Gastrocnemius medialis (tissue), 4 donors: ENCODE results near the gene ANKRD30A.

Experiments used
- POLR2A ChIP-seq, 2 donors: fragments of 450-650 bp; IDR thresholded peaks; one replicate each; pipeline ENCODE4 v1.6.1; 2017; ENCODE audit warnings: antibody characterized with exemption in 2 of 2, mild to moderate bottlenecking in 2 of 2, moderate library complexity in 2 of 2
- TF ChIP-seq, protein P1 (sequence below), 5 experiments: fragments of 450-650 bp in 3 of 5; fragments of 200-600 bp in 2 of 5; sonication (generic) in 2 of 5; IDR thresholded peaks in 4 of 5; conservative IDR thresholded peaks in 1 of 5; 1 replicate in 4 of 5; 2 replicates in 1 of 5; pipeline ENCODE4 v1.5.1; 2016 to 2019; ENCODE audit warnings: antibody characterized with exemption in 5 of 5, mild to moderate bottlenecking in 3 of 5, moderate library complexity in 3 of 5

DNA sequence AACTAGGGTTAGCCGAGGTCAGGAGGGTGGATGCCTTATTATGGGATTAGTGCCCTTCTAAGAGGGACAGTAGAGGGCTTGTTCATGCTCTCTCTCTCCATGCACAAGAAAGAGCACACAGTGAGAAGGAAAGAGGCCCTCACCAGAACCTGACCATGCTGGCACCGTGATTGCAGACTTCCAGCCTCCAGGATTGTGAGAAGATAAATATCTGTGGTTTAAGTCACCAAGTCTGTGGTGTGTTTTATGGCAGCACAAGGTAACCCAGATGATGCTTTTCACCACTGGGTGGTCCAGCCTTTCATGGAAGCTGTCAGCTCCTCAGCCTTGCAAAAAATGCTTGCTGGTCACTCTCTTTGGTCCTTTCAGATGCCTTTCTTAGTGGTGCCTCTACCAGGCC is 175.9 kb downstream of the ANKRD30A start:
- no peak for TF ChIP-seq POLR2A (IDR thresholded peaks at IDR 0.05)
- TF ChIP-seq, protein P1, sequence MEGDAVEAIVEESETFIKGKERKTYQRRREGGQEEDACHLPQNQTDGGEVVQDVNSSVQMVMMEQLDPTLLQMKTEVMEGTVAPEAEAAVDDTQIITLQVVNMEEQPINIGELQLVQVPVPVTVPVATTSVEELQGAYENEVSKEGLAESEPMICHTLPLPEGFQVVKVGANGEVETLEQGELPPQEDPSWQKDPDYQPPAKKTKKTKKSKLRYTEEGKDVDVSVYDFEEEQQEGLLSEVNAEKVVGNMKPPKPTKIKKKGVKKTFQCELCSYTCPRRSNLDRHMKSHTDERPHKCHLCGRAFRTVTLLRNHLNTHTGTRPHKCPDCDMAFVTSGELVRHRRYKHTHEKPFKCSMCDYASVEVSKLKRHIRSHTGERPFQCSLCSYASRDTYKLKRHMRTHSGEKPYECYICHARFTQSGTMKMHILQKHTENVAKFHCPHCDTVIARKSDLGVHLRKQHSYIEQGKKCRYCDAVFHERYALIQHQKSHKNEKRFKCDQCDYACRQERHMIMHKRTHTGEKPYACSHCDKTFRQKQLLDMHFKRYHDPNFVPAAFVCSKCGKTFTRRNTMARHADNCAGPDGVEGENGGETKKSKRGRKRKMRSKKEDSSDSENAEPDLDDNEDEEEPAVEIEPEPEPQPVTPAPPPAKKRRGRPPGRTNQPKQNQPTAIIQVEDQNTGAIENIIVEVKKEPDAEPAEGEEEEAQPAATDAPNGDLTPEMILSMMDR (IDR thresholded peaks at IDR 0.05 in 4 of 5, conservative IDR thresholded peaks at IDR 0.05 in 1 of 5) = no peak
